Retina (tissue), 1 donor: Measurements from ENCODE around the gene SKI.

Experiments
- DNase-seq: peaks from one replicate; pipeline ENCODE4 v3.0.0-alpha.2; 2016

Gene SKI

DNA sequence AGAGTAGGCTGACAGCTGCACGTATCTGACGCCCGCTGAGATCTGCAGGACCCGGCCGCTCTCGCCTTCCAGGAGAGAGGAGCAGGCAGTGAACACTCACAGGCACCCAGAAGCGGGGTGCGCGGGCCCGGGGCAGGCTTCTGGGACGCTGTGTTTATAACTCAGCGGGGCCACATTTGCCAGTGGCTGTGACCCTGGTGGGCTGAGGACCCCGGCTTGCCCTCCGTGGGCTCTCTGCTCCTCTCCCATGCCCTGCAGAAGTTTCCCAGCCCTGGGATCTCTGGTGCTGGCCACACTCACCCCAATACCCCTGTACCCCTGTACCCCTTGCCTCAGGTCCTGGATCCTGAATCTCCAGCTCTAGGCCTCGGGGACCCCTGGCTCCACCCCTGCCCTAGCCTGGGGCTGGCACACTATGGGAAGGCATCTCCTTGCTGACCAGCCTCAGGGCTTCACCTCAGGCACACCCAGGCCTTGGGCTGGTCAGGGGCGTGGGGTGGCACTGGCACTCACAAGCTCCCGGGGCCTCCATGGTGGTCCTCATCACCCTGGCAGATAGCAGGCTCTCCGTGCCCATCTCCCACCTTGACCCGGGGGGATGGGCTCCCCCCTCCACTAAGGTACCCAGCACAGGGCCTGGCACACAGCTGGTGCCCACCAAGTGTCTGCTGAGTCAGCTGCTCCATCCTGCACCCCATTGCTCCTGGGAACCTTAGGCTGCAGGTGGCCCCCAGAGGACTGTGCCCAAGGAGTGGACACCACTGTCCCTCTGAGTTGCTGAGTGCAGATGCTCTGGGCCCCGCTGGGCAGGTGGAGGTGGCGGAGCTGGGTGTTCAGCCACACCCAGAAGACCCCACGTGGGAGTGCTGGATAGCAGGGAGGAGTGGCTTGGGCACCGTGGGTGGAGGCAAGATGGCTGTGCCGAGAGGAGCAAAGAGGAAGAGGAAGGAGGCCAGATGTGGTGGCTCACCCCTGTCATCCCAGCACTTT is 130.8 kb downstream of the SKI start:
- no peak for DNase-seq
